Breast epithelium (tissue), 3 donors: ENCODE results near the gene MYO1F.

Source experiments
- POLR2A ChIP-seq: fragments of 450-650 bp; IDR thresholded peaks from one replicate; pipeline ENCODE4 v1.6.1; 2016; ENCODE audit warnings: antibody characterized with exemption, mild to moderate bottlenecking, moderate library complexity
- TF ChIP-seq, protein P1 (sequence below), 3 donors: fragments of 450-650 bp; IDR thresholded peaks; one replicate each; pipeline ENCODE4 v1.5.1; 2016 to 2017; ENCODE audit warnings: antibody characterized with exemption in 3 of 3, mild to moderate bottlenecking in 3 of 3, moderate library complexity in 3 of 3

- TF ChIP-seq, protein P1, sequence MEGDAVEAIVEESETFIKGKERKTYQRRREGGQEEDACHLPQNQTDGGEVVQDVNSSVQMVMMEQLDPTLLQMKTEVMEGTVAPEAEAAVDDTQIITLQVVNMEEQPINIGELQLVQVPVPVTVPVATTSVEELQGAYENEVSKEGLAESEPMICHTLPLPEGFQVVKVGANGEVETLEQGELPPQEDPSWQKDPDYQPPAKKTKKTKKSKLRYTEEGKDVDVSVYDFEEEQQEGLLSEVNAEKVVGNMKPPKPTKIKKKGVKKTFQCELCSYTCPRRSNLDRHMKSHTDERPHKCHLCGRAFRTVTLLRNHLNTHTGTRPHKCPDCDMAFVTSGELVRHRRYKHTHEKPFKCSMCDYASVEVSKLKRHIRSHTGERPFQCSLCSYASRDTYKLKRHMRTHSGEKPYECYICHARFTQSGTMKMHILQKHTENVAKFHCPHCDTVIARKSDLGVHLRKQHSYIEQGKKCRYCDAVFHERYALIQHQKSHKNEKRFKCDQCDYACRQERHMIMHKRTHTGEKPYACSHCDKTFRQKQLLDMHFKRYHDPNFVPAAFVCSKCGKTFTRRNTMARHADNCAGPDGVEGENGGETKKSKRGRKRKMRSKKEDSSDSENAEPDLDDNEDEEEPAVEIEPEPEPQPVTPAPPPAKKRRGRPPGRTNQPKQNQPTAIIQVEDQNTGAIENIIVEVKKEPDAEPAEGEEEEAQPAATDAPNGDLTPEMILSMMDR (IDR thresholded peaks at IDR 0.05), result peak; percentile 64 to 97 (median 94)
- no peak for TF ChIP-seq POLR2A
Measured at GRCh38 chr19:8580710-8581281, 3.6 kb upstream of the MYO1F start.
